ENCODE data around the gene CDK14. TPM values are rescaled to one million over a fixed set of nuclear protein-coding genes. Genes with fewer than 3 reads are reported as not detected.

The CDK14 gene
- total RNA-seq, 2 donors from 2014 or later: 8.7 to 13.4 TPM

DNA sequence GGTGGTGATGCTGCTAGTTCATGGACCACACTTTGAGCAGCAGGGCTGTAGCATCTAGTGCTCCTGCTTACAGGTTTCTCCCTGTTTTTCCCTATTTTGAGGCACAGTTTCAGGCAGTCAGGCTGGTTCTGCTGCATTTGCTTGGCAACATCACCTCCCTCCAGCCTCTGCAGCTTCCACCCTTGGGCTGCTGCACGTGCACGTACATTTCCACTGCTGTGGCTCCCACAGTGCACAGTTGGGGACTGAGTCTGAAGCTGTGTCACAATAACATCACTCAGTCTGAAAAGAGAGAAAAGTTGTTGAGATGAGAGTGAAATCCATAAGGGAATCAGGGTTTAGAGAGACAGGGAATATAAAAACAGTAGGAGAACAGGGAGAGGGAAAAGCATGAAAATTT lies 437.5 kb downstream of the CDK14 start:
- no peaks in the 10 kb centered on the region for H3K9me3 ChIP-seq (ENCODE audit: control insufficient read depth, low read length)
- H3K4me3 ChIP-seq (ENCODE audit: low read length): no peak overlapping the region
- H3K27ac ChIP-seq (ENCODE audit: low read depth, low read length): no peak overlapping the region
- no peaks in the 10 kb centered on the region for H3K36me3 ChIP-seq (ENCODE audit: control insufficient read depth, insufficient read depth, low read length)
- peaks cover 9% of the 10 kb centered on the region for H3K27me3 Mint-ChIP-seq (ENCODE audit: insufficient read depth)
- TF ChIP-seq CTCF (conservative IDR thresholded peaks at IDR 0.05): no peak
- no peak overlapping the region for H3K9ac ChIP-seq (ENCODE audit: extremely low read depth, low read length, poor library complexity, severe bottlenecking)
- H3K4me1 Mint-ChIP-seq: peaks cover 10% of the 10 kb centered on the region
- H3K27ac Mint-ChIP-seq: no peak overlapping the region
- peaks cover 2% of the 10 kb centered on the region for H3K9me3 Mint-ChIP-seq
- 77% methylated on average over 2 of the region's 2 CpGs; no CpG with 5 or more reads in 1 of the 2 experiments for WGBS, 2 experiments (ENCODE audit: insufficient coverage in 1 of 2, insufficient read length in 1 of 2)
- no peaks in the 10 kb centered on the region for H3K36me3 Mint-ChIP-seq (ENCODE audit: low read depth)
- H3K4me1 ChIP-seq (ENCODE audit: control insufficient read depth, insufficient read depth, low read length): no peaks in the 10 kb centered on the region
- no peak for DNase-seq
- no peaks in the 10 kb centered on the region for H3K27me3 ChIP-seq (ENCODE audit: control insufficient read depth, insufficient read depth, low read length, poor library complexity, severe bottlenecking)
- H3K4me3 Mint-ChIP-seq: no peak overlapping the region

- Mint-ChIP-seq H3K36me3 (ENCODE audit: low read depth) (no peaks in the 10 kb centered on the region), H3K4me1 (peaks cover 10% of the 10 kb centered on the region), H3K27me3 (ENCODE audit: insufficient read depth) (peaks cover 9% of the 10 kb centered on the region), H3K9me3 (peaks cover 2% of the 10 kb centered on the region), H3K27ac (no peak overlapping the region), H3K4me3 (no peak overlapping the region)
- Histone ChIP-seq H3K9me3 (ENCODE audit: control insufficient read depth, low read length) (no peaks in the 10 kb centered on the region), H3K27me3 (ENCODE audit: control insufficient read depth, insufficient read depth, low read length, poor library complexity, severe bottlenecking) (no peaks in the 10 kb centered on the region), H3K36me3 (ENCODE audit: control insufficient read depth, insufficient read depth, low read length) (no peaks in the 10 kb centered on the region), H3K27ac (ENCODE audit: low read depth, low read length) (no peak overlapping the region), H3K9ac (ENCODE audit: extremely low read depth, low read length, poor library complexity, severe bottlenecking) (no peak overlapping the region), H3K4me3 (ENCODE audit: low read length) (no peak overlapping the region), H3K4me1 (ENCODE audit: control insufficient read depth, insufficient read depth, low read length) (no peaks in the 10 kb centered on the region)
- peak; percentile 85 for DNase-seq
- TF ChIP-seq CTCF (conservative IDR thresholded peaks at IDR 0.05): peak; percentile 89
- WGBS, 2 experiments (ENCODE audit: insufficient coverage in 1 of 2, insufficient read length in 1 of 2): 62% methylated on average over 1 of the region's 1 CpG; no CpG with 5 or more reads in 1 of the 2 experiments
Measured at GRCh38 chr7:91034459-91035368, 438.6 kb downstream of the CDK14 start.

- no peak overlapping the region for H3K4me3 ChIP-seq (ENCODE audit: low read length)
- H3K9ac ChIP-seq (ENCODE audit: extremely low read depth, low read length, poor library complexity, severe bottlenecking): no peak overlapping the region
- no peaks in the 10 kb centered on the region for H3K4me1 ChIP-seq (ENCODE audit: control insufficient read depth, insufficient read depth, low read length)
- H3K27ac ChIP-seq (ENCODE audit: low read depth, low read length): no peak overlapping the region
- Mint-ChIP-seq H3K4me3 (no peak overlapping the region), H3K4me1 (peaks cover 3% of the 10 kb centered on the region), H3K27ac (no peak overlapping the region), H3K27me3 (ENCODE audit: insufficient read depth) (peaks cover 4% of the 10 kb centered on the region), H3K9me3 (no peaks in the 10 kb centered on the region), H3K36me3 (ENCODE audit: low read depth) (no peaks in the 10 kb centered on the region)
- 91 to 100% methylated on average over 3 to 4 of the region's 4 CpGs for WGBS, 2 experiments (ENCODE audit: insufficient coverage in 1 of 2, insufficient read length in 1 of 2)
- no peaks in the 10 kb centered on the region for H3K9me3 ChIP-seq (ENCODE audit: control insufficient read depth, low read length)
- H3K27me3 ChIP-seq (ENCODE audit: control insufficient read depth, insufficient read depth, low read length, poor library complexity, severe bottlenecking): no peaks in the 10 kb centered on the region
- no peaks in the 10 kb centered on the region for H3K36me3 ChIP-seq (ENCODE audit: control insufficient read depth, insufficient read depth, low read length)
- no peak for TF ChIP-seq CTCF (conservative IDR thresholded peaks at IDR 0.05)
- no peak for DNase-seq
Measured at GRCh38 chr7:91039033-91039432, 442.9 kb downstream of the CDK14 start.
